IMR-90 (cell line): ENCODE data around the gene ADD1. TPM values are rescaled to one million over a fixed set of nuclear protein-coding genes. Genes with fewer than 3 reads are reported as not detected.
A peak's percentile ranks its signal among the peaks of the same experiment; 100 is the strongest.

Experiments
- ATAC-seq: fragments of 200-7000 bp; cut with Tn5 transposase; 2 replicates; pipeline ENCODE4 v1.9.1; 2020; ENCODE audit warnings: low read depth, mild to moderate bottlenecking, moderate library complexity
- BruUV-seq: library from RNA; stranded (reverse); fragments of 400-500 nt; replicated peaks from 2 replicates; lab custom pipeline; 2021; lab: Mats Ljungman, UMichigan
- CTCF ChIA-PET: fragments of 300-600 bp; formaldehyde crosslinking; extraction: SDS; loops from one replicate; lab custom pipeline; 2021; ENCODE audit warnings: antibody characterized with exemption; lab: Yijun Ruan, JAX
- POLR2A ChIA-PET: fragments of 300-600 bp; sonication (Branson Sonifier 250); formaldehyde crosslinking; loops from one replicate; lab custom pipeline; 2022; ENCODE audit warnings: antibody characterized with exemption; ENCODE audit not compliant: unreplicated experiment; lab: Charles Lee
- DNase-seq: peaks from one replicate; pipeline ENCODE4 v3.0.0; 2013
- H2AFZ ChIP-seq: replicated peaks from 2 replicates; pipeline ENCODE3; 2013; ENCODE audit warnings: low read length, mild to moderate bottlenecking; ENCODE audit not compliant: poor library complexity
- H2AK5ac ChIP-seq: 2 replicates; pipeline ENCODE4 v1.6.1; 2013; ENCODE audit warnings: low read depth, low read length, inconsistent platforms
- H2AK9ac ChIP-seq: replicated peaks from 2 replicates; pipeline ENCODE3; 2013; ENCODE audit warnings: mild to moderate bottlenecking, low read depth, low read length, moderate library complexity; ENCODE audit not compliant: poor library complexity
- H2BK120ac ChIP-seq: 2 replicates; pipeline ENCODE4 v1.6.1; 2013; ENCODE audit warnings: low read depth, low read length, inconsistent platforms
- H2BK15ac ChIP-seq: 3 replicates; pipeline ENCODE4 v1.6.1; 2013; ENCODE audit warnings: low read depth, low read length, inconsistent platforms
- H2BK20ac ChIP-seq: 2 replicates; pipeline ENCODE4 v1.6.1; 2013; ENCODE audit warnings: low read depth, mild to moderate bottlenecking, inconsistent platforms, low read length, moderate library complexity
- H2BK5ac ChIP-seq: 2 replicates; pipeline ENCODE4 v1.6.1; 2013; ENCODE audit warnings: mild to moderate bottlenecking, low read depth, low read length, inconsistent platforms; ENCODE audit not compliant: poor library complexity, severe bottlenecking
- H3K14ac ChIP-seq: replicated peaks from 2 replicates; pipeline ENCODE4 v1.6.1; 2013; ENCODE audit warnings: low read depth, low read length, inconsistent platforms
- H3K18ac ChIP-seq: 2 replicates; pipeline ENCODE4 v1.6.1; 2013; ENCODE audit warnings: low read depth, low read length, control low read depth
- H3K23ac ChIP-seq: 2 replicates; pipeline ENCODE4 v1.6.1; 2013; ENCODE audit warnings: low read depth, low read length, inconsistent platforms
- H3K27ac ChIP-seq: 2 replicates; pipeline ENCODE4 v1.5.1; 2013; ENCODE audit warnings: mild to moderate bottlenecking, control low read depth, low read length; ENCODE audit not compliant: insufficient read depth
- H3K27me3 ChIP-seq: 2 replicates; pipeline ENCODE4 v1.6.1; 2013; ENCODE audit warnings: low read length; ENCODE audit not compliant: control insufficient read depth, insufficient read depth
- H3K36me3 ChIP-seq: 2 replicates; pipeline ENCODE4 v1.6.1; 2013; ENCODE audit warnings: low read length, mixed read lengths; ENCODE audit not compliant: control insufficient read depth, insufficient read depth
- H3K4ac ChIP-seq: 2 replicates; pipeline ENCODE4 v1.6.1; 2013; ENCODE audit warnings: low read depth, low read length, inconsistent platforms
- H3K4me1 ChIP-seq: 2 replicates; pipeline ENCODE4 v1.6.1; 2013; ENCODE audit warnings: low read length, mixed read lengths; ENCODE audit not compliant: control insufficient read depth, insufficient read depth
- H3K4me2 ChIP-seq: 2 replicates; pipeline ENCODE4 v1.6.1; 2013; ENCODE audit warnings: low read depth, mild to moderate bottlenecking, control low read depth, low read length, moderate library complexity
- H3K4me3 ChIP-seq: 2 replicates; pipeline ENCODE4 v1.5.1; 2013; ENCODE audit warnings: low read depth, mild to moderate bottlenecking, control low read depth, low read length, moderate library complexity; ENCODE audit not compliant: insufficient read depth
- H3K56ac ChIP-seq: 2 replicates; pipeline ENCODE4 v1.6.1; 2013; ENCODE audit warnings: low read length, inconsistent platforms; ENCODE audit not compliant: insufficient read depth; ENCODE audit errors: extremely low read depth
- H3K79me1 ChIP-seq, 2 experiments: 2 replicates each; pipeline ENCODE4 v1.6.1; 2013; ENCODE audit warnings: low read length in 2 of 2, inconsistent platforms in 1 of 2, low read depth in 1 of 2
- H3K9ac ChIP-seq: 2 replicates; pipeline ENCODE4 v1.6.1; 2013; ENCODE audit warnings: low read depth, low read length, control low read depth
- H3K9me1 ChIP-seq: 2 replicates; pipeline ENCODE4 v1.6.1; 2013; ENCODE audit warnings: low read length, inconsistent platforms; ENCODE audit not compliant: insufficient read depth
- H3K9me3 ChIP-seq: 2 replicates; pipeline ENCODE4 v1.6.1; 2013; ENCODE audit warnings: low read length; ENCODE audit not compliant: control insufficient read depth, insufficient read depth
- H4K20me1 ChIP-seq: 2 replicates; pipeline ENCODE4 v1.6.1; 2013; ENCODE audit warnings: low read length, inconsistent platforms; ENCODE audit not compliant: insufficient read depth
- H4K5ac ChIP-seq: 2 replicates; pipeline ENCODE4 v1.6.1; 2013; ENCODE audit warnings: mild to moderate bottlenecking, low read depth, low read length, control low read depth
- H4K8ac ChIP-seq, 2 experiments: 2 replicates each; pipeline ENCODE4 v1.6.1; 2013; ENCODE audit warnings: low read depth in 2 of 2, low read length in 2 of 2, control low read depth in 1 of 2, inconsistent platforms in 1 of 2
- H4K91ac ChIP-seq: 2 replicates; pipeline ENCODE4 v1.6.1; 2013; ENCODE audit warnings: low read depth, low read length, inconsistent platforms; ENCODE audit not compliant: insufficient read depth
- BHLHE40 ChIP-seq: fragments of 150-350 bp; IDR thresholded peaks from 2 replicates; pipeline ENCODE4 v1.6.1; 2016; ENCODE audit warnings: mild to moderate bottlenecking, low read depth, low read length
- CEBPB ChIP-seq: IDR thresholded peaks from 2 replicates; pipeline ENCODE4 v1.6.1; 2012; ENCODE audit warnings: low read depth, low read length, improper control_type of control experiment
- CHD1 ChIP-seq: IDR thresholded peaks from 2 replicates; pipeline ENCODE4 v1.6.1; 2012; ENCODE audit warnings: low read depth, low read length, improper control_type of control experiment
- ELK1 ChIP-seq: fragments of 150-350 bp; IDR thresholded peaks from 2 replicates; pipeline ENCODE4 v1.6.1; 2016; ENCODE audit warnings: low read depth, mild to moderate bottlenecking, low read length, moderate library complexity, borderline replicate concordance
- FOS ChIP-seq: fragments of 150-350 bp; IDR thresholded peaks from 2 replicates; pipeline ENCODE4 v1.6.1; 2016; ENCODE audit warnings: low read depth, low read length
- MAFK ChIP-seq: IDR thresholded peaks from 2 replicates; pipeline ENCODE4 v1.6.1; 2012; ENCODE audit warnings: low read depth, low read length, improper control_type of control experiment
- MAZ ChIP-seq: IDR thresholded peaks from 2 replicates; pipeline ENCODE4 v1.6.1; 2012; ENCODE audit warnings: low read depth, mild to moderate bottlenecking, low read length, improper control_type of control experiment, moderate library complexity, borderline replicate concordance
- NFE2L2 ChIP-seq: fragments of 150-350 bp; IDR thresholded peaks from 2 replicates; pipeline ENCODE4 v1.6.1; 2016; ENCODE audit warnings: low read depth, mild to moderate bottlenecking, low read length
- POLR2A ChIP-seq: IDR thresholded peaks from 2 replicates; pipeline ENCODE4 v1.6.1; 2012; ENCODE audit warnings: mild to moderate bottlenecking, low read depth, low read length
- RAD21 ChIP-seq: IDR thresholded peaks from 2 replicates; pipeline ENCODE4 v1.6.1; 2012; ENCODE audit warnings: low read length, improper control_type of control experiment
- RCOR1 ChIP-seq: IDR thresholded peaks from 2 replicates; pipeline ENCODE4 v1.6.1; 2012; ENCODE audit warnings: mild to moderate bottlenecking, low read length, improper control_type of control experiment; ENCODE audit not compliant: insufficient replicate concordance
- RFX5 ChIP-seq: IDR thresholded peaks from 2 replicates; pipeline ENCODE4 v1.8.0; 2012; ENCODE audit warnings: low read depth, mild to moderate bottlenecking, low read length, moderate library complexity
- SMC3 ChIP-seq: fragments of 150-350 bp; IDR thresholded peaks from 2 replicates; pipeline ENCODE4 v1.6.1; 2016; ENCODE audit warnings: low read depth, mild to moderate bottlenecking, antibody characterized with exemption, low read length, moderate library complexity
- WGBS, 2 experiments: methylation state at CpG; one replicate each; pipeline versions ENCODE4 v1.1.5 to v1.1.7; 2013; ENCODE audit warnings: missing lambda C conversion rate in 2 of 2; ENCODE audit not compliant: insufficient read length in 1 of 2; ENCODE audit errors: extremely low coverage in 2 of 2; 5-methylcytosine and 5-hydroxymethylcytosine counted together
- dilution Hi-C: fragments of 300-500 bp; cut with HindIII; formaldehyde crosslinking; loops from one replicate; pipeline ENCODE4 v1.14.3; 2018; ENCODE audit warnings: low sequenced_read_pairs; ENCODE audit not compliant: unreplicated experiment
- in situ Hi-C: fragments of 300-500 bp; cut with MboI; formaldehyde crosslinking; loops from 3 replicates; pipeline ENCODE4 v1.14.3; 2019; ENCODE audit warnings: low sequenced_read_pairs, inconsistent platforms, mixed read lengths
- intact Hi-C: fragments of 100-400 bp; cut with micrococcal nuclease; formaldehyde crosslinking; loops from 2 replicates; pipeline ENCODE4 v1.10.0; 2022
- polyA plus RNA-seq, 3 experiments: library from polyadenylated mRNA; depleted of rRNA; stranded (reverse); fragments of >200 nt; gene quantifications; 2 replicates each; pipeline ENCODE4 v1.2.3, GENCODE V29; 2012; ENCODE audit warnings: low replicate concordance in 1 of 3
- total RNA-seq: library from RNA; depleted of rRNA; stranded (reverse); fragments of >200 nt; gene quantifications from 2 replicates; pipeline ENCODE4 v1.2.3, GENCODE V29; 2012
- TF ChIP-seq, protein P1 (sequence below): conservative IDR thresholded peaks from 2 replicates; pipeline ENCODE4 v1.5.1; 2012; ENCODE audit warnings: mild to moderate bottlenecking, low read depth, low read length, improper control_type of control experiment
- TF ChIP-seq, protein P2 (sequence below): fragments of 150-350 bp; IDR thresholded peaks from 2 replicates; pipeline ENCODE4 v1.6.1; 2017; ENCODE audit warnings: mild to moderate bottlenecking, antibody characterized with exemption, low read length, low read depth

ADD1 gene
- total and polyA plus RNA-seq, 2 of the 4 experiments (the other 2 are of a cell fraction): 122 to 215 TPM

DNA sequence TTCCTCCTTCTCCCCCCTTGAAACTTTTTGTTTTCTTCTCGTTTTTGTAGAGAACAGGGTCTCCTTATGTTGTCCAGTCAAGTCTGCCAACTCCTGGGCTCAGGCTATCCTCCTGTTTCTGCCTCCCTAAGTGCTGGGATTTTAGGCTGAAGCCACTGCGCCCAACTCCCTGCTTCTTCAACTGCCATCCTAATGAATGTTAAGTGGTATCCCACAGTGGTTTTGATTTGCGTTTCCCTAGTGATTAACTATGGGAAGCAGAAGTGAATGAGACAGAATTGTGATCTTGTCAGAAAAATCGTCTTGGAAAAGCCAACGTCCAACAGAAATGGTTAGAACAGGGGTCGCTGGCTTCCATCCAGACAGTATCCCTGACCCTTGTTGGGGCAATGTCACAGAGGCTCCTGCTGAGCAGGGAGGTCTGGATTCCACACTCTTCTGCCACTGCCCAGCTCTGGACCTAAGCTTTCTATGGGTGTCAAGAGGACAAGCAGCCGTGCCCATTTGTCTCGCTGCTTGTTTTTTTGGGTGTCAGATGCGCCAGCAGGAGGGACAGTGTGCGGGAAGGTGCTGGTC is 869 bp upstream of the ADD1 start:
- in situ Hi-C loops: no loop called here
- ATAC-seq (no peak), DNase-seq (no peak)
- Histone ChIP-seq H3K27ac (peak overlapping the region; percentile 93), H3K4me1 (peaks cover 10% of the 10 kb centered on the region), H2AK9ac (peak overlapping the region; percentile 88), H3K9me1 (peaks cover 18% of the 10 kb centered on the region), H3K9ac (peak overlapping the region; percentile 93), H2BK5ac (peak overlapping the region; percentile 91), H3K9me3 (no peaks in the 10 kb centered on the region), H3K27me3 (no peaks in the 10 kb centered on the region), H2BK120ac (peak overlapping the region; percentile 32; the same call in 1 of the 2 replicates), H2BK15ac (no peak overlapping the region; the same call in 2 of the 3 replicates), H2AK5ac (peak overlapping the region; percentile 95), H2BK20ac (no peak overlapping the region), H3K4ac (peak overlapping the region; percentile 93), H3K56ac (peak overlapping the region; percentile 83), H3K79me1 (peaks cover 11 to 32% of the 10 kb centered on the region in 2 experiments), H3K36me3 (no peaks in the 10 kb centered on the region), H3K4me2 (peak overlapping the region; percentile 98), H4K5ac (peak overlapping the region; percentile 91), H3K23ac (peak overlapping the region; percentile 80), H3K4me3 (peak overlapping the region; percentile 77), H4K8ac (peak overlapping the region; percentile 95 to 96), H4K91ac (peak overlapping the region; percentile 96), H2AFZ (peak overlapping the region; percentile 100), H3K18ac (peak overlapping the region; percentile 24; the same call in 1 of the 2 replicates), H3K14ac (peak overlapping the region; percentile 97), H4K20me1 (peaks cover 33% of the 10 kb centered on the region)
- 13% methylated on average over 6 of the region's 10 CpGs; no CpG with 5 or more reads in 1 of the 2 experiments for WGBS, 2 experiments
- intact Hi-C loops: loop anchor here (1.0 to 5.0 kb wide), 3 partner anchors 40 to 90 kb away; no protein-coding TSS in a partner anchor
- CTCF ChIA-PET: no interaction called here
- dilution Hi-C loops: no loop called here
- POLR2A ChIA-PET: interaction anchor here (0.6 kb wide), 1 partner anchor 141 kb away, joined by 8 read pairs; no protein-coding TSS in a partner anchor
- BruUV-seq: no TSS peak
- no peak for TF ChIP-seq BHLHE40
- TF ChIP-seq POLR2A: no peak
- no peak for TF ChIP-seq CEBPB
- no peak for TF ChIP-seq MAFK
- TF ChIP-seq RFX5: no peak
- no peak for TF ChIP-seq ELK1
- no peak for TF ChIP-seq MAZ
- no peak for TF ChIP-seq CHD1
- TF ChIP-seq FOS: no peak
- no peak for TF ChIP-seq RCOR1
- no peak for TF ChIP-seq RAD21
- TF ChIP-seq NFE2L2: no peak
- TF ChIP-seq, protein P1, sequence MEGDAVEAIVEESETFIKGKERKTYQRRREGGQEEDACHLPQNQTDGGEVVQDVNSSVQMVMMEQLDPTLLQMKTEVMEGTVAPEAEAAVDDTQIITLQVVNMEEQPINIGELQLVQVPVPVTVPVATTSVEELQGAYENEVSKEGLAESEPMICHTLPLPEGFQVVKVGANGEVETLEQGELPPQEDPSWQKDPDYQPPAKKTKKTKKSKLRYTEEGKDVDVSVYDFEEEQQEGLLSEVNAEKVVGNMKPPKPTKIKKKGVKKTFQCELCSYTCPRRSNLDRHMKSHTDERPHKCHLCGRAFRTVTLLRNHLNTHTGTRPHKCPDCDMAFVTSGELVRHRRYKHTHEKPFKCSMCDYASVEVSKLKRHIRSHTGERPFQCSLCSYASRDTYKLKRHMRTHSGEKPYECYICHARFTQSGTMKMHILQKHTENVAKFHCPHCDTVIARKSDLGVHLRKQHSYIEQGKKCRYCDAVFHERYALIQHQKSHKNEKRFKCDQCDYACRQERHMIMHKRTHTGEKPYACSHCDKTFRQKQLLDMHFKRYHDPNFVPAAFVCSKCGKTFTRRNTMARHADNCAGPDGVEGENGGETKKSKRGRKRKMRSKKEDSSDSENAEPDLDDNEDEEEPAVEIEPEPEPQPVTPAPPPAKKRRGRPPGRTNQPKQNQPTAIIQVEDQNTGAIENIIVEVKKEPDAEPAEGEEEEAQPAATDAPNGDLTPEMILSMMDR: no peak
- no peak for TF ChIP-seq SMC3
- TF ChIP-seq, protein P2, sequence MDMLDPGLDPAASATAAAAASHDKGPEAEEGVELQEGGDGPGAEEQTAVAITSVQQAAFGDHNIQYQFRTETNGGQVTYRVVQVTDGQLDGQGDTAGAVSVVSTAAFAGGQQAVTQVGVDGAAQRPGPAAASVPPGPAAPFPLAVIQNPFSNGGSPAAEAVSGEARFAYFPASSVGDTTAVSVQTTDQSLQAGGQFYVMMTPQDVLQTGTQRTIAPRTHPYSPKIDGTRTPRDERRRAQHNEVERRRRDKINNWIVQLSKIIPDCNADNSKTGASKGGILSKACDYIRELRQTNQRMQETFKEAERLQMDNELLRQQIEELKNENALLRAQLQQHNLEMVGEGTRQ: no peak
